ENCODE data around the gene EHD4.

The EHD4 gene

GRCh38 chr15:41905036-41905793 is 67.1 kb downstream of the EHD4 start:
- no peaks in the 10 kb centered on the region for H3F3A ChIP-seq (ENCODE audit: insufficient read depth, low read length)
- no peak overlapping the region for H3K4me2 ChIP-seq (ENCODE audit: low read depth, low read length)
- no peaks in the 10 kb centered on the region for H3K79me2 ChIP-seq (ENCODE audit: low read length)
- no peaks in the 10 kb centered on the region for H3K9me2 ChIP-seq (replicated peaks; ENCODE audit: insufficient read depth, low read length)
- TF ChIP-seq, protein P1, sequence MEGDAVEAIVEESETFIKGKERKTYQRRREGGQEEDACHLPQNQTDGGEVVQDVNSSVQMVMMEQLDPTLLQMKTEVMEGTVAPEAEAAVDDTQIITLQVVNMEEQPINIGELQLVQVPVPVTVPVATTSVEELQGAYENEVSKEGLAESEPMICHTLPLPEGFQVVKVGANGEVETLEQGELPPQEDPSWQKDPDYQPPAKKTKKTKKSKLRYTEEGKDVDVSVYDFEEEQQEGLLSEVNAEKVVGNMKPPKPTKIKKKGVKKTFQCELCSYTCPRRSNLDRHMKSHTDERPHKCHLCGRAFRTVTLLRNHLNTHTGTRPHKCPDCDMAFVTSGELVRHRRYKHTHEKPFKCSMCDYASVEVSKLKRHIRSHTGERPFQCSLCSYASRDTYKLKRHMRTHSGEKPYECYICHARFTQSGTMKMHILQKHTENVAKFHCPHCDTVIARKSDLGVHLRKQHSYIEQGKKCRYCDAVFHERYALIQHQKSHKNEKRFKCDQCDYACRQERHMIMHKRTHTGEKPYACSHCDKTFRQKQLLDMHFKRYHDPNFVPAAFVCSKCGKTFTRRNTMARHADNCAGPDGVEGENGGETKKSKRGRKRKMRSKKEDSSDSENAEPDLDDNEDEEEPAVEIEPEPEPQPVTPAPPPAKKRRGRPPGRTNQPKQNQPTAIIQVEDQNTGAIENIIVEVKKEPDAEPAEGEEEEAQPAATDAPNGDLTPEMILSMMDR (IDR thresholded peaks at IDR 0.05; ENCODE audit: low read length), result no peak
- no peak for TF ChIP-seq EZH2phosphoT487 (IDR thresholded peaks at IDR 0.05; ENCODE audit: low read length)
- no peak for TF ChIP-seq EZH2 (optimal IDR thresholded peaks at IDR 0.05; ENCODE audit: low read depth, low read length)
- DNase-seq, result no peak
- peaks cover 3% of the 10 kb centered on the region; the same call in 1 of the 2 replicates for H3K4me1 ChIP-seq (ENCODE audit: low read length)
- no peak overlapping the region for H3K9ac ChIP-seq (ENCODE audit: low read length)
- H3K9me3 ChIP-seq (replicated peaks; ENCODE audit: insufficient read depth, low read length), result no peaks in the 10 kb centered on the region
- H3K27me3 ChIP-seq (replicated peaks; ENCODE audit: insufficient read depth, low read length), result no peaks in the 10 kb centered on the region
- H3K4me3 ChIP-seq (ENCODE audit: low read length), result no peak overlapping the region
- no peaks in the 10 kb centered on the region for H4K20me1 ChIP-seq (ENCODE audit: insufficient read depth, low read length)
- no peak overlapping the region for H2AFZ ChIP-seq (ENCODE audit: low read length)
- H3K27ac ChIP-seq (ENCODE audit: low read length), result no peak overlapping the region
- H3K36me3 ChIP-seq (replicated peaks; ENCODE audit: insufficient read depth, low read length), result no peaks in the 10 kb centered on the region

- DNase-seq, result peak; percentile 74
- Histone ChIP-seq H3K9me2 (replicated peaks; ENCODE audit: insufficient read depth, low read length) (no peaks in the 10 kb centered on the region), H3K27me3 (replicated peaks; ENCODE audit: insufficient read depth, low read length) (no peaks in the 10 kb centered on the region), H3K4me2 (ENCODE audit: low read depth, low read length) (no peak overlapping the region), H4K20me1 (ENCODE audit: insufficient read depth, low read length) (no peaks in the 10 kb centered on the region), H3K4me3 (ENCODE audit: low read length) (no peak overlapping the region), H3K36me3 (replicated peaks; ENCODE audit: insufficient read depth, low read length) (no peaks in the 10 kb centered on the region), H3K79me2 (ENCODE audit: low read length) (no peaks in the 10 kb centered on the region), H3K9me3 (replicated peaks; ENCODE audit: insufficient read depth, low read length) (no peaks in the 10 kb centered on the region), H3F3A (ENCODE audit: insufficient read depth, low read length) (no peaks in the 10 kb centered on the region), H3K9ac (ENCODE audit: low read length) (no peak overlapping the region), H3K4me1 (ENCODE audit: low read length) (peaks cover 3% of the 10 kb centered on the region; the same call in 1 of the 2 replicates), H3K27ac (ENCODE audit: low read length) (no peak overlapping the region), H2AFZ (ENCODE audit: low read length) (no peak overlapping the region)
- TF ChIP-seq, protein P1 (IDR thresholded peaks at IDR 0.05; ENCODE audit: low read length), result peak; percentile 88
- no peak for TF ChIP-seq EZH2 (optimal IDR thresholded peaks at IDR 0.05; ENCODE audit: low read depth, low read length)
Observed at GRCh38 chr15:41904541-41905005, 67.8 kb downstream of the EHD4 start.

DNA sequence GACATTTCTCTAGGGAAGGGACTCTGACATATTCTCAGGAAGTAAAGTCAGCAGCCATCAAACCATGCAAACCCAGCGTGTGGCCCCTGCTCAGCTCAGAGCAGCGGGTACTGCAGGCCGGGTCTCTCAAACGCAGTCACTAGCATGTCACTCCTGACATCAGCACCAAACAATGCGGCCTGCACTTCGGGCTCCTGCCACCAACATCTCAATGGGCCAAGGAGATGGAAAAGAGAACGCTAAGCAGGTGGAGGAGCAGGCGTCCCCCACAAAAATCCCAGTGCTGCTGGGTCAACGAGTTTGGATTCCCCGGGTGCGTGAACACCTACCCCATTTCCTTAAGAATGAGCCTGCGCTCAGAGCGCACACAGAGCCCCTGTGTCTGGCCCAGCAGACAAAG is 68.6 kb downstream of the EHD4 start:
- Histone ChIP-seq H3K36me3 (replicated peaks; ENCODE audit: insufficient read depth, low read length) (no peaks in the 10 kb centered on the region), H3K4me3 (ENCODE audit: low read length) (no peak overlapping the region), H3K79me2 (ENCODE audit: low read length) (no peaks in the 10 kb centered on the region), H3K4me2 (ENCODE audit: low read depth, low read length) (no peak overlapping the region), H4K20me1 (ENCODE audit: insufficient read depth, low read length) (no peaks in the 10 kb centered on the region), H2AFZ (ENCODE audit: low read length) (no peak overlapping the region), H3K9ac (ENCODE audit: low read length) (no peak overlapping the region), H3K9me2 (replicated peaks; ENCODE audit: insufficient read depth, low read length) (no peaks in the 10 kb centered on the region), H3K27ac (ENCODE audit: low read length) (no peak overlapping the region), H3F3A (ENCODE audit: insufficient read depth, low read length) (no peaks in the 10 kb centered on the region), H3K27me3 (replicated peaks; ENCODE audit: insufficient read depth, low read length) (no peaks in the 10 kb centered on the region), H3K4me1 (ENCODE audit: low read length) (peaks cover 3% of the 10 kb centered on the region; the same call in 1 of the 2 replicates), H3K9me3 (replicated peaks; ENCODE audit: insufficient read depth, low read length) (no peaks in the 10 kb centered on the region)
- TF ChIP-seq, protein P1 (IDR thresholded peaks at IDR 0.05; ENCODE audit: low read length), result no peak
- no peak for TF ChIP-seq EZH2phosphoT487 (IDR thresholded peaks at IDR 0.05; ENCODE audit: low read length)
- TF ChIP-seq EZH2 (optimal IDR thresholded peaks at IDR 0.05; ENCODE audit: low read depth, low read length), result no peak
- DNase-seq, result no peak

Measured in MM.1S (cell line).